Measurements from ENCODE around the gene MYOM3. TPM values are rescaled to one million over a fixed set of nuclear protein-coding genes. Genes with fewer than 3 reads are reported as not detected.

MYOM3 gene
- total and polyA plus RNA-seq, 2 of the 13 experiments (the other 11 are each of a cell fraction or from before 2014, with no cell fraction given) = 5.8 to 15.3 TPM

DNA sequence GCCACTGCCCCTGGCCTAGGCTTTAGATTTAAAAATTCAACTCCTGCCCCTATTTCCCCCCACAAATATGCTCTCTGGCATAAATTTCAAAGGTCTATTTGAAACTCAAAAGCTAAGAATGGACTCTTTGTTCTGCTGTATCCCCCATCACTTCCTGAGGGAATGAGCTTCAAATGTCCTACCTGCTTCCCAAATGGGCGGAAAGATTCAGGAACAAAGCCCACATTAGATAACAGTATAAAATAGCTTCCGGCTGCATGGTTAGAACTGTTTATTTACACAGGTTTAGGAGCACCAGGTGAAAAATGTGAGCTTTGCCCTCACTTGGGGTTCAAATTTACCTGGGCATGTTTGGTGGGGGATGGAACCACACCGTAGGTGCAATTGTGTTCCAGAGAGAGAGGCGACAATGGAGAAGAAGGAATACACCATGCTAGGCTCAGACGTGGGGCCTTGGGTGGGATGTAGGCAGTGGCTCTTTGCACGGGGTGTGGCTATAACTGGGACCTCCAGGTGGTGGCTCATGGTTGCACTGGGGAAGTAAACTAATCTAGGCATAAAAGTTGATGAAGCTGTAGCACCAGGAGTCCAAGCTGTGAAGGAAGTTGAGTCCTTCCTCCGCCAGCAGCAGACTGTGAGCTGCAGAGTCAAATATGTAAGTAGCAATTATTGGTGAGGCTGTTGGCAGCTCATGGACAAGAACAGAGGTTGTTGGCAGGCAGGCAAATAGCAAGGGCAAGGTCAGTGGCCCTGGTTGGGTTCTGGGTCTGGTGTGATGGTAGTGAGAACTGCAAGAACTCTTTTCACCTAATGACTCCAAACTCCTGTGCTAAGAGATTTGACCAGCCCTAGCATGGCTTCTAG is 90.3 kb downstream of the MYOM3 start (continued):
- TF ChIP-seq SMAD3 (CRISPR knock-in tag; IDR thresholded peaks at IDR 0.05) = peak; percentile 39; the same call in 1 of the 2 replicates
- TF ChIP-seq ZNF329 (CRISPR knock-in tag; IDR thresholded peaks at IDR 0.05; ENCODE audit: low read depth) = no peak
- 0 out of 2 replicates have a peak, but pooled peaks have one; percentile 8 for TF ChIP-seq FOXP1 (IDR thresholded peaks at IDR 0.05)
- peak; percentile 90 for TF ChIP-seq FOXP1 (CRISPR knock-in tag; IDR thresholded peaks at IDR 0.05)
- peak; percentile 61; the same call in 1 of the 2 replicates for TF ChIP-seq TAF1 (CRISPR knock-in tag; IDR thresholded peaks at IDR 0.05)
- TF ChIP-seq HHEX (CRISPR knock-in tag; IDR thresholded peaks at IDR 0.05) = peak; percentile 78
- peak; percentile 40; the same call in 1 of the 2 replicates for TF ChIP-seq ZNF749 (CRISPR knock-in tag; IDR thresholded peaks at IDR 0.05; ENCODE audit: borderline replicate concordance)
- peak; percentile 77; the same call in 1 of the 2 replicates for TF ChIP-seq ZSCAN21 (CRISPR knock-in tag; IDR thresholded peaks at IDR 0.05; ENCODE audit: borderline replicate concordance)
- TF ChIP-seq ATAD3A (CRISPR knock-in tag; IDR thresholded peaks at IDR 0.05) = no peak
- TF ChIP-seq NFIB (CRISPR knock-in tag; IDR thresholded peaks at IDR 0.05; ENCODE audit: borderline replicate concordance) = no peak
- TF ChIP-seq MYNN (CRISPR knock-in tag; IDR thresholded peaks at IDR 0.05; ENCODE audit: low read depth) = 0 out of 2 replicates have a peak, but pooled peaks have one; percentile 25
- peak; percentile 44; the same call in 1 of the 2 replicates for TF ChIP-seq CBFB (CRISPR knock-in tag; IDR thresholded peaks at IDR 0.05)
- TF ChIP-seq GABPB1 (CRISPR knock-in tag; IDR thresholded peaks at IDR 0.05) = peak; percentile 41; the same call in 1 of the 2 replicates
- TF ChIP-seq, protein P1, sequence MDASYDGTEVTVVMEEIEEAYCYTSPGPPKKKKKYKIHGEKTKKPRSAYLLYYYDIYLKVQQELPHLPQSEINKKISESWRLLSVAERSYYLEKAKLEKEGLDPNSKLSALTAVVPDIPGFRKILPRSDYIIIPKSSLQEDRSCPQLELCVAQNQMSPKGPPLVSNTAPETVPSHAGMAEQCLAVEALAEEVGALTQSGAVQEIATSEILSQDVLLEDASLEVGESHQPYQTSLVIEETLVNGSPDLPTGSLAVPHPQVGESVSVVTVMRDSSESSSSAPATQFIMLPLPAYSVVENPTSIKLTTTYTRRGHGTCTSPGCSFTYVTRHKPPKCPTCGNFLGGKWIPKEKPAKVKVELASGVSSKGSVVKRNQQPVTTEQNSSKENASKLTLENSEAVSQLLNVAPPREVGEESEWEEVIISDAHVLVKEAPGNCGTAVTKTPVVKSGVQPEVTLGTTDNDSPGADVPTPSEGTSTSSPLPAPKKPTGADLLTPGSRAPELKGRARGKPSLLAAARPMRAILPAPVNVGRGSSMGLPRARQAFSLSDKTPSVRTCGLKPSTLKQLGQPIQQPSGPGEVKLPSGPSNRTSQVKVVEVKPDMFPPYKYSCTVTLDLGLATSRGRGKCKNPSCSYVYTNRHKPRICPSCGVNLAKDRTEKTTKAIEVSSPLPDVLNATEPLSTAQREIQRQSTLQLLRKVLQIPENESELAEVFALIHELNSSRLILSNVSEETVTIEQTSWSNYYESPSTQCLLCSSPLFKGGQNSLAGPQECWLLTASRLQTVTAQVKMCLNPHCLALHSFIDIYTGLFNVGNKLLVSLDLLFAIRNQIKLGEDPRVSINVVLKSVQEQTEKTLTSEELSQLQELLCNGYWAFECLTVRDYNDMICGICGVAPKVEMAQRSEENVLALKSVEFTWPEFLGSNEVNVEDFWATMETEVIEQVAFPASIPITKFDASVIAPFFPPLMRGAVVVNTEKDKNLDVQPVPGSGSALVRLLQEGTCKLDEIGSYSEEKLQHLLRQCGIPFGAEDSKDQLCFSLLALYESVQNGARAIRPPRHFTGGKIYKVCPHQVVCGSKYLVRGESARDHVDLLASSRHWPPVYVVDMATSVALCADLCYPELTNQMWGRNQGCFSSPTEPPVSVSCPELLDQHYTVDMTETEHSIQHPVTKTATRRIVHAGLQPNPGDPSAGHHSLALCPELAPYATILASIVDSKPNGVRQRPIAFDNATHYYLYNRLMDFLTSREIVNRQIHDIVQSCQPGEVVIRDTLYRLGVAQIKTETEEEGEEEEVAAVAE (CRISPR knock-in tag; IDR thresholded peaks at IDR 0.05; ENCODE audit: borderline replicate concordance) = peak; percentile 70
- TF ChIP-seq NFYC (CRISPR knock-in tag; IDR thresholded peaks at IDR 0.05) = peak; percentile 43; the same call in 1 of the 2 replicates
- TF ChIP-seq, protein P2, sequence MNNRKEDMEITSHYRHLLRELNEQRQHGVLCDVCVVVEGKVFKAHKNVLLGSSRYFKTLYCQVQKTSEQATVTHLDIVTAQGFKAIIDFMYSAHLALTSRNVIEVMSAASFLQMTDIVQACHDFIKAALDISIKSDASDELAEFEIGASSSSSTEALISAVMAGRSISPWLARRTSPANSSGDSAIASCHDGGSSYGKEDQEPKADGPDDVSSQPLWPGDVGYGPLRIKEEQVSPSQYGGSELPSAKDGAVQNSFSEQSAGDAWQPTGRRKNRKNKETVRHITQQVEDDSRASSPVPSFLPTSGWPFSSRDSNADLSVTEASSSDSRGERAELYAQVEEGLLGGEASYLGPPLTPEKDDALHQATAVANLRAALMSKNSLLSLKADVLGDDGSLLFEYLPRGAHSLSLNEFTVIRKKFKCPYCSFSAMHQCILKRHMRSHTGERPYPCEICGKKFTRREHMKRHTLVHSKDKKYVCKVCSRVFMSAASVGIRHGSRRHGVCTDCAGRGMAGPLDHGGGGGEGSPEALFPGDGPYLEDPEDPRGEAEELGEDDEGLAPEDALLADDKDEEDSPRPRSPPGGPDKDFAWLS (CRISPR knock-in tag; IDR thresholded peaks at IDR 0.05; ENCODE audit: borderline replicate concordance) = no peak; the same call in 1 of the 2 replicates
- peak; percentile 76; the same call in 1 of the 2 replicates for TF ChIP-seq ZNF274 (CRISPR knock-in tag; IDR thresholded peaks at IDR 0.05)
- peak; percentile 89; the same call in 1 of the 2 replicates for TF ChIP-seq NCOR1 (IDR thresholded peaks at IDR 0.05; ENCODE audit: borderline replicate concordance, low read length)
- TF ChIP-seq ZNF30 (CRISPR knock-in tag; IDR thresholded peaks at IDR 0.05) = no peak
- TF ChIP-seq, protein P3, sequence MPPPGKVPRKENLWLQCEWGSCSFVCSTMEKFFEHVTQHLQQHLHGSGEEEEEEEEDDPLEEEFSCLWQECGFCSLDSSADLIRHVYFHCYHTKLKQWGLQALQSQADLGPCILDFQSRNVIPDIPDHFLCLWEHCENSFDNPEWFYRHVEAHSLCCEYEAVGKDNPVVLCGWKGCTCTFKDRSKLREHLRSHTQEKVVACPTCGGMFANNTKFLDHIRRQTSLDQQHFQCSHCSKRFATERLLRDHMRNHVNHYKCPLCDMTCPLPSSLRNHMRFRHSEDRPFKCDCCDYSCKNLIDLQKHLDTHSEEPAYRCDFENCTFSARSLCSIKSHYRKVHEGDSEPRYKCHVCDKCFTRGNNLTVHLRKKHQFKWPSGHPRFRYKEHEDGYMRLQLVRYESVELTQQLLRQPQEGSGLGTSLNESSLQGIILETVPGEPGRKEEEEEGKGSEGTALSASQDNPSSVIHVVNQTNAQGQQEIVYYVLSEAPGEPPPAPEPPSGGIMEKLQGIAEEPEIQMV (CRISPR knock-in tag; IDR thresholded peaks at IDR 0.05; ENCODE audit: low read depth) = no peak
- TF ChIP-seq MAZ (IDR thresholded peaks at IDR 0.05; ENCODE audit: borderline replicate concordance, low read depth, low read length) = no peak
- peak; percentile 61; the same call in 1 of the 2 replicates for TF ChIP-seq MAZ (CRISPR knock-in tag; IDR thresholded peaks at IDR 0.05; ENCODE audit: low read depth)

Measured in HepG2 (cell line).